Measurements from ENCODE around the gene ZNF670.
"Not testable (repeated sequence)": the region's sequence is repeated elsewhere in the genome, so short reads cannot be mapped to it uniquely, and the experiment has no call there.

- not testable (repeated sequence) for TF ChIP-seq CTCF, POLR2A (IDR thresholded peaks at IDR 0.05)
Observed at GRCh38 chr1:247120408-247120668, 41.7 kb upstream of the ZNF670 start.

Data from uterus (tissue), 2 donors.